ENCODE results near the gene GNMT. TPM values are rescaled to one million over a fixed set of nuclear protein-coding genes. Genes with fewer than 3 reads are reported as not detected.

The GNMT gene
- total and polyA plus RNA-seq, 2 of the 8 experiments (the other 6 are each of a cell fraction or from before 2014, with no cell fraction given), result 1.8 to 3.4 TPM

DNA sequence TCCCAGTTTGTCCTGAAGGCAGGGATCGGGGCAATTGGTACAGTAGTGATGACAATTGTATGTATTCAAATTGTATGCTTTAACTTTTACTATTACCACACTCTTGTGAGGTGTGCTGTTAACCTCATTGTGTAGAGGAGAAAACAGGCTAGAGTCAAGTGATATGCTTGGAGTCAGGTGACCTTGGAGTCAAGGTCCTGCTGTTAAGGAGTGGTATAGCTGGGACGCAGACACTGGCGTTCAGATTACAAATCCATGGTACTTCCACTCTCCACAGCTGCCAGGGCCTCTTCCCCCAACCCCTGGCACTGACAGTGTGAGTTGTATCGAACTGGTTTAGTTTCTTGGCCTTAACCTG, 20.8 kb upstream of the GNMT start (continued):
- TF ChIP-seq, protein P1, sequence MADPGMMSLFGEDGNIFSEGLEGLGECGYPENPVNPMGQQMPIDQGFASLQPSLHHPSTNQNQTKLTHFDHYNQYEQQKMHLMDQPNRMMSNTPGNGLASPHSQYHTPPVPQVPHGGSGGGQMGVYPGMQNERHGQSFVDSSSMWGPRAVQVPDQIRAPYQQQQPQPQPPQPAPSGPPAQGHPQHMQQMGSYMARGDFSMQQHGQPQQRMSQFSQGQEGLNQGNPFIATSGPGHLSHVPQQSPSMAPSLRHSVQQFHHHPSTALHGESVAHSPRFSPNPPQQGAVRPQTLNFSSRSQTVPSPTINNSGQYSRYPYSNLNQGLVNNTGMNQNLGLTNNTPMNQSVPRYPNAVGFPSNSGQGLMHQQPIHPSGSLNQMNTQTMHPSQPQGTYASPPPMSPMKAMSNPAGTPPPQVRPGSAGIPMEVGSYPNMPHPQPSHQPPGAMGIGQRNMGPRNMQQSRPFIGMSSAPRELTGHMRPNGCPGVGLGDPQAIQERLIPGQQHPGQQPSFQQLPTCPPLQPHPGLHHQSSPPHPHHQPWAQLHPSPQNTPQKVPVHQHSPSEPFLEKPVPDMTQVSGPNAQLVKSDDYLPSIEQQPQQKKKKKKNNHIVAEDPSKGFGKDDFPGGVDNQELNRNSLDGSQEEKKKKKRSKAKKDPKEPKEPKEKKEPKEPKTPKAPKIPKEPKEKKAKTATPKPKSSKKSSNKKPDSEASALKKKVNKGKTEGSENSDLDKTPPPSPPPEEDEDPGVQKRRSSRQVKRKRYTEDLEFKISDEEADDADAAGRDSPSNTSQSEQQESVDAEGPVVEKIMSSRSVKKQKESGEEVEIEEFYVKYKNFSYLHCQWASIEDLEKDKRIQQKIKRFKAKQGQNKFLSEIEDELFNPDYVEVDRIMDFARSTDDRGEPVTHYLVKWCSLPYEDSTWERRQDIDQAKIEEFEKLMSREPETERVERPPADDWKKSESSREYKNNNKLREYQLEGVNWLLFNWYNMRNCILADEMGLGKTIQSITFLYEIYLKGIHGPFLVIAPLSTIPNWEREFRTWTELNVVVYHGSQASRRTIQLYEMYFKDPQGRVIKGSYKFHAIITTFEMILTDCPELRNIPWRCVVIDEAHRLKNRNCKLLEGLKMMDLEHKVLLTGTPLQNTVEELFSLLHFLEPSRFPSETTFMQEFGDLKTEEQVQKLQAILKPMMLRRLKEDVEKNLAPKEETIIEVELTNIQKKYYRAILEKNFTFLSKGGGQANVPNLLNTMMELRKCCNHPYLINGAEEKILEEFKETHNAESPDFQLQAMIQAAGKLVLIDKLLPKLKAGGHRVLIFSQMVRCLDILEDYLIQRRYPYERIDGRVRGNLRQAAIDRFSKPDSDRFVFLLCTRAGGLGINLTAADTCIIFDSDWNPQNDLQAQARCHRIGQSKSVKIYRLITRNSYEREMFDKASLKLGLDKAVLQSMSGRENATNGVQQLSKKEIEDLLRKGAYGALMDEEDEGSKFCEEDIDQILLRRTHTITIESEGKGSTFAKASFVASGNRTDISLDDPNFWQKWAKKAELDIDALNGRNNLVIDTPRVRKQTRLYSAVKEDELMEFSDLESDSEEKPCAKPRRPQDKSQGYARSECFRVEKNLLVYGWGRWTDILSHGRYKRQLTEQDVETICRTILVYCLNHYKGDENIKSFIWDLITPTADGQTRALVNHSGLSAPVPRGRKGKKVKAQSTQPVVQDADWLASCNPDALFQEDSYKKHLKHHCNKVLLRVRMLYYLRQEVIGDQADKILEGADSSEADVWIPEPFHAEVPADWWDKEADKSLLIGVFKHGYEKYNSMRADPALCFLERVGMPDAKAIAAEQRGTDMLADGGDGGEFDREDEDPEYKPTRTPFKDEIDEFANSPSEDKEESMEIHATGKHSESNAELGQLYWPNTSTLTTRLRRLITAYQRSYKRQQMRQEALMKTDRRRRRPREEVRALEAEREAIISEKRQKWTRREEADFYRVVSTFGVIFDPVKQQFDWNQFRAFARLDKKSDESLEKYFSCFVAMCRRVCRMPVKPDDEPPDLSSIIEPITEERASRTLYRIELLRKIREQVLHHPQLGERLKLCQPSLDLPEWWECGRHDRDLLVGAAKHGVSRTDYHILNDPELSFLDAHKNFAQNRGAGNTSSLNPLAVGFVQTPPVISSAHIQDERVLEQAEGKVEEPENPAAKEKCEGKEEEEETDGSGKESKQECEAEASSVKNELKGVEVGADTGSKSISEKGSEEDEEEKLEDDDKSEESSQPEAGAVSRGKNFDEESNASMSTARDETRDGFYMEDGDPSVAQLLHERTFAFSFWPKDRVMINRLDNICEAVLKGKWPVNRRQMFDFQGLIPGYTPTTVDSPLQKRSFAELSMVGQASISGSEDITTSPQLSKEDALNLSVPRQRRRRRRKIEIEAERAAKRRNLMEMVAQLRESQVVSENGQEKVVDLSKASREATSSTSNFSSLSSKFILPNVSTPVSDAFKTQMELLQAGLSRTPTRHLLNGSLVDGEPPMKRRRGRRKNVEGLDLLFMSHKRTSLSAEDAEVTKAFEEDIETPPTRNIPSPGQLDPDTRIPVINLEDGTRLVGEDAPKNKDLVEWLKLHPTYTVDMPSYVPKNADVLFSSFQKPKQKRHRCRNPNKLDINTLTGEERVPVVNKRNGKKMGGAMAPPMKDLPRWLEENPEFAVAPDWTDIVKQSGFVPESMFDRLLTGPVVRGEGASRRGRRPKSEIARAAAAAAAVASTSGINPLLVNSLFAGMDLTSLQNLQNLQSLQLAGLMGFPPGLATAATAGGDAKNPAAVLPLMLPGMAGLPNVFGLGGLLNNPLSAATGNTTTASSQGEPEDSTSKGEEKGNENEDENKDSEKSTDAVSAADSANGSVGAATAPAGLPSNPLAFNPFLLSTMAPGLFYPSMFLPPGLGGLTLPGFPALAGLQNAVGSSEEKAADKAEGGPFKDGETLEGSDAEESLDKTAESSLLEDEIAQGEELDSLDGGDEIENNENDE (IDR thresholded peaks at IDR 0.05; ENCODE audit: insufficient replicate concordance, low read length), result no peak
- TF ChIP-seq KDM4A (IDR thresholded peaks at IDR 0.05; ENCODE audit: low read depth, low read length, severe bottlenecking), result no peak
- no peak for TF ChIP-seq FOSL1 (IDR thresholded peaks at IDR 0.05; ENCODE audit: insufficient read depth, low read depth, low read length)
- TF ChIP-seq TAF7 (optimal IDR thresholded peaks at IDR 0.05; ENCODE audit: borderline replicate concordance, low read depth, low read length), result no peak
- no peak for TF ChIP-seq CTBP2 (IDR thresholded peaks at IDR 0.05; ENCODE audit: borderline replicate concordance, insufficient read depth, insufficient read length, low read length)
- no peak for TF ChIP-seq RBBP5 (IDR thresholded peaks at IDR 0.05; ENCODE audit: borderline replicate concordance, low read depth, low read length)

All from H1 (cell line).